Stimulated activated CD8-positive, alpha-beta memory T cell treated with anti-CD3 and anti-CD28 coated beads, Interleukin-15, amount 100 ng/mL, for 4 hours (primary cell): ENCODE results near the gene LDB2.
"Not testable (repeated sequence)": the region's sequence is repeated elsewhere in the genome, so short reads cannot be mapped to it uniquely, and the experiment has no call there.

ENCODE experiments used
- DNase-seq, 2 donors: peaks; one replicate each; pipeline ENCODE4 v3.0.0-alpha.2; 2020; ENCODE audit warnings: low read depth in 2 of 2

LDB2 gene

DNA sequence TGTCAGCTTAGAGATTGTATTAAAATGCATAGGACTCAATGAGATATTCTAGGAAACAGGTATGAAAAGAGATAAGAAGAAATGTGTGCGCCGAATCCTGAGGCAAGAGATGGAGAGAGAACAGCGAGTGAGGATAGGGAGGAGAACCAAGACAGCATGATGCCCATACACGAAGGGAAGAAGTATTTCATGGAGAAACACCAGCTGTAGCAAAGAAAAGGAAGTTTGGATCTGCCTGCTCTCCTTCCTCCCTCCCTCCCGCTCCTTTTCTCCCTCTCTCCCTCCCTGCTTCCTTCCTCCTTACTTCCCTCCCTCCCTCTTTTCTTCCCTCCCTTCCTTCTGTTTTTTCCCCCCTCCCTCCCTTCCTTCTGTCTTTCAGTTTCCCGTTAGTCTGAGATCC is 353.6 kb downstream of the LDB2 start:
- no peak for DNase-seq

GRCh38 chr4:16544251-16544721 is 354.2 kb downstream of the LDB2 start:
- no peak for DNase-seq

- no peak for DNase-seq
Measured at GRCh38 chr4:16537926-16538325, 360.5 kb downstream of the LDB2 start.

- DNase-seq: no peak
Measured at GRCh38 chr4:16532240-16532970, 366.0 kb downstream of the LDB2 start.

DNA sequence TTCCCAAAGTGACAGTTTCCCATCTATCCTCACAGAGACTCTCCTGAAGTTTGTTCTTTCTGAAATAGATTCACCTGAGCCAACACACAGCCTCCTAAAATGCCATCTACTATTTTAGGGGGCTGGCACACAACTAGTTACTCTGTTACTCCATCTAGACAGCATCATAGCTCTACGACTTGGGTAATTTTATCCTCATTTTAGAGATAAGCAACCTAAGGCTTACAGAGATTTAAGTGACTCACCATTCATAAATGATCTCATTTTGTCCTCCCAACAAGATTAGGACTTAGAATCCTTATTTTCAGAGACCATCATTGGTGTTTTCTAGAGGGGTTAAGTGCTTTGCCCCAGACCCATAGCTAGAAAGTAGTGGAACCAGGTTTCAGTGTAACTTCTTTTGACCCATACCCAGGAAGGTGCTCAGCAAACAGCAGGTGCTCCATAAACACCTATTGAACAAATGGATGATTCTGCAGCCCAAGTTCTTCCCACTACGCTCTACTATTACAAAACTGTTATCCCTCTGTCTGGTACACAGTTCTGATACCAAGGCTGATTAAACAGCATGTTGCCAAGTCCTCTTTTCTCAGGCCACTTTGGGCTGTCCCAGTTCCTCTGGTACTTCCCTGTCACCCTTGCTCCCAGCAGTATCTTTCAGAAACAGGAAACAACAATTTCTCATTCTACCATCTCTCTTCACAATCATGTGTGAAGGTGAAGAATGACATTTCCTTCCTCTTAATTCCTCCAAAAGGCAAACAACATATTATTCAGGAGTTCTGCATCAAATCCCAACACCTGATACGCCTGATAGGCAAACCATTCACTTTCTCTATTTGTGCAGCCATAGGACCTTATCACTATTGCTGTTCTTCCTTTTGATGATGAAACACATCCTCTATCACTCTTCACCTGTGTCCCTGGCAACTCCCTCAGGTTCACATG is 367.5 kb downstream of the LDB2 start:
- no peak for DNase-seq

GRCh38 chr4:16524911-16525554 is 373.4 kb downstream of the LDB2 start:
- no peak for DNase-seq

- DNase-seq: no peak
Measured at GRCh38 chr4:16524406-16524805, 374.0 kb downstream of the LDB2 start.

GRCh38 chr4:16523526-16523925 is 374.9 kb downstream of the LDB2 start:
- not testable (repeated sequence) for DNase-seq

GRCh38 chr4:16521156-16521915 is 377.1 kb downstream of the LDB2 start:
- no peak for DNase-seq

GRCh38 chr4:16516796-16517439 is 381.5 kb downstream of the LDB2 start:
- DNase-seq: no peak

- DNase-seq: no peak
Measured at GRCh38 chr4:16513876-16514275, 384.6 kb downstream of the LDB2 start.

GRCh38 chr4:16508968-16509367 is 389.5 kb downstream of the LDB2 start:
- no peak for DNase-seq

DNA sequence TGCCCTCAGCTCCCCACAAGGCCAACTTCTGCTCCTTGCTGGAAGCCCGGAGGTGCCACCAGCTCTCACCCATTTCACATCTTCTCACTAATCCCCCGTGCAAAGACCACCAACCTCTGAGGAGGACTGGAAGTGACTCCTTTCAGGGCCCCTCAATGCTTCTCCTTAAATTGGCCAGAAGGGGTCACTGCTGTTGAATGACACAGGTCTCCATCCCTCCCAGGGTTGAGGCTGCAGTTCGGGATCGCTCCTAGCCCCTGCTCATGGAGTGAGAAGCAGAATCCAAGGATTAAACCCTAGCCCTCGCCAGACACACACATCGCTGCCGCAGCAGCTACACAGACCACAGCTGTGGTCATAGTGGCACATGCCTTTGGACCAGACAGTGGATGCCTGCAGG is 392.7 kb downstream of the LDB2 start:
- DNase-seq: no peak

- DNase-seq: no peak
Measured at GRCh38 chr4:16505267-16505666, 393.2 kb downstream of the LDB2 start.

GRCh38 chr4:16503421-16504100 is 394.9 kb downstream of the LDB2 start:
- DNase-seq: no peak

- DNase-seq: no peak
Measured at GRCh38 chr4:16498978-16499377, 399.5 kb downstream of the LDB2 start.

GRCh38 chr4:16496501-16496900 is 401.9 kb downstream of the LDB2 start:
- no peak for DNase-seq

DNA sequence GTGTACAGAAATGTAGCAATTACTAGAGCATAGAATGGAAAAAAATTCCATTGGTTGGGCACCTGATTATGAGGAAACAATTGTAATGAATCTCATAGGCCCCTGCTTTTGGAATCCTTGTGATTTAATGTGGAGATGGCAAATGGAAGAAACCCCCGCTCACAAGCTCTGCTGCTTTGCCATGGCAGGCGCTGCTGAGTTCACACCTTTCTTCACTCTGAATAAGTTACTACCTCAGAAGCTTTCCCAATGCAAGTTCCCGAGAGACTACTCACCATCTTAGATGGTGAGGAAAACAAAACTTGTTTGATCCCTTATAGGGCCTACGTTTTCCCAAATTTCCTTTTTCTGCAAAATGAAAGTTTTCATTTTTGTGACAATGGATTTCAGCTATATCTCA is 405.6 kb downstream of the LDB2 start:
- no peak for DNase-seq

GRCh38 chr4:16489226-16489625 is 409.2 kb downstream of the LDB2 start:
- no peak for DNase-seq

GRCh38 chr4:16488084-16488483 is 410.4 kb downstream of the LDB2 start:
- DNase-seq: no peak
